Stimulated activated CD4-positive, alpha-beta T cell treated with anti-CD3 and anti-CD28 coated beads, Interleukin-4, amount 100 ng/mL, for 24 hours (primary cell): ENCODE data around the gene PLSCR5.
A peak's percentile ranks its signal among the peaks of the same experiment; 100 is the strongest.

Experiments
- DNase-seq: peaks from one replicate; pipeline ENCODE4 v3.0.0-alpha.2; 2020

PLSCR5 gene

GRCh38 chr3:146581951-146582467 lies 23.1 kb downstream of the PLSCR5 start:
- DNase-seq = no peak

- no peak for DNase-seq
Observed at GRCh38 chr3:146581080-146581601, 24.0 kb downstream of the PLSCR5 start.

GRCh38 chr3:146577662-146578061 lies 27.5 kb downstream of the PLSCR5 start:
- peak; percentile 22 for DNase-seq

GRCh38 chr3:146575636-146576035 lies 29.5 kb downstream of the PLSCR5 start:
- DNase-seq = no peak

GRCh38 chr3:146574173-146574572 lies 31.0 kb downstream of the PLSCR5 start:
- no peak for DNase-seq

- DNase-seq = no peak
Observed at GRCh38 chr3:146569314-146569713, 35.8 kb downstream of the PLSCR5 start.

GRCh38 chr3:146566138-146566537 lies 39.0 kb downstream of the PLSCR5 start:
- DNase-seq = no peak

- no peak for DNase-seq
Observed at GRCh38 chr3:146561879-146562278, 43.3 kb downstream of the PLSCR5 start.

GRCh38 chr3:146561463-146561862 lies 43.7 kb downstream of the PLSCR5 start:
- no peak for DNase-seq

- no peak for DNase-seq
Observed at GRCh38 chr3:146560678-146561077, 44.5 kb downstream of the PLSCR5 start.

GRCh38 chr3:146559388-146559787 lies 45.8 kb downstream of the PLSCR5 start:
- DNase-seq = no peak

- no peak for DNase-seq
Observed at GRCh38 chr3:146558781-146559180, 46.4 kb downstream of the PLSCR5 start.

- no peak for DNase-seq
Observed at GRCh38 chr3:146557745-146558144, 47.4 kb downstream of the PLSCR5 start.

- no peak for DNase-seq
Observed at GRCh38 chr3:146555311-146555710, 49.8 kb downstream of the PLSCR5 start.

GRCh38 chr3:146554151-146554760 lies 50.9 kb downstream of the PLSCR5 start:
- DNase-seq = no peak

GRCh38 chr3:146550743-146551510 lies 54.2 kb downstream of the PLSCR5 start:
- DNase-seq = no peak

GRCh38 chr3:146550070-146550615 lies 55.0 kb downstream of the PLSCR5 start:
- DNase-seq = no peak

GRCh38 chr3:146547235-146547835 lies 57.8 kb downstream of the PLSCR5 start:
- DNase-seq = no peak

GRCh38 chr3:146546366-146546965 lies 58.7 kb downstream of the PLSCR5 start:
- no peak for DNase-seq

GRCh38 chr3:146544929-146545528 lies 60.1 kb downstream of the PLSCR5 start:
- DNase-seq = no peak

- peak; percentile 73 for DNase-seq
Observed at GRCh38 chr3:146544002-146544928, 60.9 kb downstream of the PLSCR5 start, which contains the start of gene PLSCR1. PLSCR1 (minus strand) TSS chr3:146544607; CDS start chr3:146536552, 8,055 bp downstream.
